ENCODE data around the gene RWDD3.

- TF ChIP-seq, protein P1, sequence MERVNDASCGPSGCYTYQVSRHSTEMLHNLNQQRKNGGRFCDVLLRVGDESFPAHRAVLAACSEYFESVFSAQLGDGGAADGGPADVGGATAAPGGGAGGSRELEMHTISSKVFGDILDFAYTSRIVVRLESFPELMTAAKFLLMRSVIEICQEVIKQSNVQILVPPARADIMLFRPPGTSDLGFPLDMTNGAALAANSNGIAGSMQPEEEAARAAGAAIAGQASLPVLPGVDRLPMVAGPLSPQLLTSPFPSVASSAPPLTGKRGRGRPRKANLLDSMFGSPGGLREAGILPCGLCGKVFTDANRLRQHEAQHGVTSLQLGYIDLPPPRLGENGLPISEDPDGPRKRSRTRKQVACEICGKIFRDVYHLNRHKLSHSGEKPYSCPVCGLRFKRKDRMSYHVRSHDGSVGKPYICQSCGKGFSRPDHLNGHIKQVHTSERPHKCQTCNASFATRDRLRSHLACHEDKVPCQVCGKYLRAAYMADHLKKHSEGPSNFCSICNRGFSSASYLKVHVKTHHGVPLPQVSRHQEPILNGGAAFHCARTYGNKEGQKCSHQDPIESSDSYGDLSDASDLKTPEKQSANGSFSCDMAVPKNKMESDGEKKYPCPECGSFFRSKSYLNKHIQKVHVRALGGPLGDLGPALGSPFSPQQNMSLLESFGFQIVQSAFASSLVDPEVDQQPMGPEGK (CRISPR knock-in tag; IDR thresholded peaks at IDR 0.05; ENCODE audit: borderline replicate concordance): no peak
- no peak for TF ChIP-seq ZNF8 (CRISPR knock-in tag; IDR thresholded peaks at IDR 0.05)
- TF ChIP-seq CSRNP3 (CRISPR knock-in tag; IDR thresholded peaks at IDR 0.05): no peak
- no peak for TF ChIP-seq BACH2 (CRISPR knock-in tag; IDR thresholded peaks at IDR 0.05; ENCODE audit: borderline replicate concordance)
- TF ChIP-seq ZC3H10 (CRISPR knock-in tag; IDR thresholded peaks at IDR 0.05): no peak
- no peak for TF ChIP-seq ZNF565 (CRISPR knock-in tag; conservative IDR thresholded peaks at IDR 0.05; ENCODE audit: low read depth)
- TF ChIP-seq ESRRG (CRISPR knock-in tag; IDR thresholded peaks at IDR 0.05): no peak
- TF ChIP-seq CSDC2 (CRISPR knock-in tag; IDR thresholded peaks at IDR 0.05): no peak
- no peak for TF ChIP-seq TSHZ2 (CRISPR knock-in tag; IDR thresholded peaks at IDR 0.05)
- no peak for TF ChIP-seq POU6F1 (CRISPR knock-in tag; IDR thresholded peaks at IDR 0.05; ENCODE audit: borderline replicate concordance, low read depth)
- TF ChIP-seq TOX (CRISPR knock-in tag; IDR thresholded peaks at IDR 0.05; ENCODE audit: borderline replicate concordance): no peak
- TF ChIP-seq ZFP3 (CRISPR knock-in tag; IDR thresholded peaks at IDR 0.05): no peak
- TF ChIP-seq TCF4 (CRISPR knock-in tag; IDR thresholded peaks at IDR 0.05; ENCODE audit: borderline replicate concordance): no peak
- TF ChIP-seq ZNF70 (CRISPR knock-in tag; IDR thresholded peaks at IDR 0.05): no peak
Observed at GRCh38 chr1:95217371-95217770, 16.6 kb upstream of the RWDD3 start.

All from SK-N-SH treated with all-trans-retinoic acid at 6 μM for 48 hours (cell line).